Neural crest cell (in vitro differentiated cells): ENCODE data around the gene CAST. TPM values are rescaled to one million over a fixed set of nuclear protein-coding genes. Genes with fewer than 3 reads are reported as not detected.

Source experiments
- DNase-seq: peaks from one replicate; pipeline ENCODE4 v3.0.0; 2021; ENCODE audit warnings: low read depth, mixed read lengths, low spot score
- H3K27ac Mint-ChIP-seq: one replicate; pipeline ENCODE4 v1.8.0; 2021; ENCODE audit warnings: mild to moderate bottlenecking, mixed read lengths; ENCODE audit not compliant: unreplicated experiment
- H3K27me3 Mint-ChIP-seq: 2 replicates; pipeline ENCODE4 v1.8.0; 2021; ENCODE audit warnings: low read depth, mild to moderate bottlenecking, mixed read lengths
- H3K36me3 Mint-ChIP-seq: 2 replicates; pipeline ENCODE4 v1.8.0; 2021; ENCODE audit warnings: low read depth, mild to moderate bottlenecking, mixed read lengths
- H3K4me1 Mint-ChIP-seq: 2 replicates; pipeline ENCODE4 v1.8.0; 2021; ENCODE audit warnings: mixed read lengths
- H3K4me3 Mint-ChIP-seq: one replicate; pipeline ENCODE4 v1.8.0; 2021; ENCODE audit warnings: mild to moderate bottlenecking, mixed read lengths
- H3K9me3 Mint-ChIP-seq: 2 replicates; pipeline ENCODE4 v1.8.0; 2021; ENCODE audit warnings: mixed read lengths
- total RNA-seq: library from RNA; stranded (reverse); gene quantifications from 2 replicates; pipeline ENCODE4 v1.2.1, GENCODE V29; 2021
- TF ChIP-seq, protein P1 (sequence below): fragments of 200-600 bp; sonication (generic); conservative IDR thresholded peaks from 2 replicates; pipeline ENCODE4 v1.5.0; 2021; ENCODE audit warnings: antibody characterized with exemption, mild to moderate bottlenecking

The CAST gene
- total RNA-seq, 1 donor from 2014 or later = 50.7 TPM

DNA sequence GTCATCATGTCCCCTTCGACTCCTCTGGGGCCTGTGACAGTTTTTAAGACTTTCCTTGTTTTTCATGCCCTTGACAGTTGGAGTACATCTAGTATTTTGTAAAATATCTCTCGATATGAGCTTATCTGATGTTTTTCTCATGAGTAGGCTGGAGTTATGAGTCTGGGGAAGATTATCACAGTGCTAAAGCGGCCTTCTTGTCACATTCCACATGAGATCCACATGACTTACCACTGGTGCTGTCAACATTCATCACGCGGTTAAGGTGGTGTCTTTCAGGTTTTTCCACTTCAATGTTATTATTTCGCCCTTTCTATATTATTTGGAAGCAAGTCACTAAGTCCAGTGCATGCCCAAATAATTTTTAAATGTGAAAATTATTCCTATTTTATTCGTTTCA, 17.1 kb upstream of the CAST start:
- no peaks in the 10 kb centered on the region for H3K27me3 Mint-ChIP-seq
- H3K36me3 Mint-ChIP-seq = no peaks in the 10 kb centered on the region
- H3K9me3 Mint-ChIP-seq = no peaks in the 10 kb centered on the region
- no peak overlapping the region for H3K27ac Mint-ChIP-seq
- DNase-seq = no peak
- H3K4me1 Mint-ChIP-seq = peaks cover 5% of the 10 kb centered on the region
- TF ChIP-seq, protein P1, sequence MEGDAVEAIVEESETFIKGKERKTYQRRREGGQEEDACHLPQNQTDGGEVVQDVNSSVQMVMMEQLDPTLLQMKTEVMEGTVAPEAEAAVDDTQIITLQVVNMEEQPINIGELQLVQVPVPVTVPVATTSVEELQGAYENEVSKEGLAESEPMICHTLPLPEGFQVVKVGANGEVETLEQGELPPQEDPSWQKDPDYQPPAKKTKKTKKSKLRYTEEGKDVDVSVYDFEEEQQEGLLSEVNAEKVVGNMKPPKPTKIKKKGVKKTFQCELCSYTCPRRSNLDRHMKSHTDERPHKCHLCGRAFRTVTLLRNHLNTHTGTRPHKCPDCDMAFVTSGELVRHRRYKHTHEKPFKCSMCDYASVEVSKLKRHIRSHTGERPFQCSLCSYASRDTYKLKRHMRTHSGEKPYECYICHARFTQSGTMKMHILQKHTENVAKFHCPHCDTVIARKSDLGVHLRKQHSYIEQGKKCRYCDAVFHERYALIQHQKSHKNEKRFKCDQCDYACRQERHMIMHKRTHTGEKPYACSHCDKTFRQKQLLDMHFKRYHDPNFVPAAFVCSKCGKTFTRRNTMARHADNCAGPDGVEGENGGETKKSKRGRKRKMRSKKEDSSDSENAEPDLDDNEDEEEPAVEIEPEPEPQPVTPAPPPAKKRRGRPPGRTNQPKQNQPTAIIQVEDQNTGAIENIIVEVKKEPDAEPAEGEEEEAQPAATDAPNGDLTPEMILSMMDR = no peak
- H3K4me3 Mint-ChIP-seq = no peak overlapping the region

DNA sequence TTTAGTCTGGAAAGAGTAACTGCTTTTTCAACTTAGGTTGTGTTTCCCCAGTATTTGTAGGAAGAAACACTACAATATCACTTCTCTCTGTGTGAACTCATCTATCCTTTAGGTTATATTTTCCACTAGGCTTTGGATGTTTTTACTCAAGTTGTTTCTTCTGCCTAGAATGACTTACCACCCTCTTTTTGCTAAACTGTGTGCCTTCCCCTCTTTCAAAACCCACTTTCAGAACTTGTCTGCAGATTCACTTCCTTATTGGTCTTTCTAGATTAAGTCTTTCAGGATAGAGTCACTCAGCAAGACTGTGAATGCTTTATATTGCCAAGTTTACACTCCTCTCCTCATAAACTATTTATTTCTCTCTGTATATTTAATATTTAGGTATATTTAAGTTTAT, 14.2 kb upstream of the CAST start:
- no peaks in the 10 kb centered on the region for H3K9me3 Mint-ChIP-seq
- TF ChIP-seq, protein P1 = no peak
- peaks cover 3% of the 10 kb centered on the region for H3K27me3 Mint-ChIP-seq
- no peak overlapping the region for H3K4me3 Mint-ChIP-seq
- H3K4me1 Mint-ChIP-seq = peaks cover 5% of the 10 kb centered on the region
- no peak for DNase-seq
- no peaks in the 10 kb centered on the region for H3K36me3 Mint-ChIP-seq
- no peak overlapping the region for H3K27ac Mint-ChIP-seq

DNA sequence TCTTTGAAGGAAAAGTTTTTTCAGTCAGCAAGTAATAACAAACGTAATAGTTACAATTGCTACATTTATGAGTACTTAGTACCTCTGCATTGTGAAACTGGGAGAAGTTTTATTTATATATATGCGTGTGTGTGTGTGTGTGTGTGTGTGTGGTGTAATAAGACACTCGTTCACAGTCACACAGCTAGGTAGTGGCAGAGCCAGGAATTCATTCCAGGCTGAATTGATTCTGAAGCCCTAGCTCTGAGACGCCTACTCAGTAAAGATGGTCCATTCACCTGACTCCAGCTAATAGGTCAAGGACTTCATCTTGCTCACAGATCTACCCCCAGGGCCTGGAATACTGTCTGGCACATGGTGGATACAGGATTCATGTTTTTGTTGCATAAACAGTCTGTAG, 13.6 kb upstream of the CAST start:
- Mint-ChIP-seq H3K27ac (no peak overlapping the region), H3K36me3 (no peaks in the 10 kb centered on the region), H3K4me1 (peaks cover 5% of the 10 kb centered on the region), H3K4me3 (no peak overlapping the region), H3K9me3 (no peaks in the 10 kb centered on the region), H3K27me3 (peaks cover 3% of the 10 kb centered on the region)
- TF ChIP-seq, protein P1 = no peak
- DNase-seq = no peak

DNA sequence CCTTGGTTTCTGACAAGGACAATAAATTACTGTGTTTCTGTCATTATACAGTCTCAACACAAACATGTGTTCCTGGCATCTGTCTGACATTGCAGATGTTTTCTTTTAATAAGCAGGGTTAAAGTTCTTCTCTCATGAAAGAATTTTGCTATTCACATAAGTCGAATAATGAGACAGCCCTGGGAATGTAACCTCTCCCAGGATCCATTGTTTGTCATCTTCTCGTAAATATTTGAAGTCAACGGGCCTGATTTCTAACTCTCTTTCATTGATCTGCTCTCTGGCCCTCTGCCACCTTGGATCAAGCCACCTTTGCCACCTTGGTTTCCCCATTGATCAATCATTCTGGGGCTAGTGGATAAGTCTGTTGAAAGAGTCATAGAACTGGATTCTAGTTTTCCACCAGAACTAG, 12.9 kb upstream of the CAST start:
- Mint-ChIP-seq H3K4me1 (peaks cover 5% of the 10 kb centered on the region), H3K4me3 (no peak overlapping the region), H3K9me3 (no peaks in the 10 kb centered on the region), H3K27ac (no peak overlapping the region), H3K27me3 (peaks cover 3% of the 10 kb centered on the region), H3K36me3 (no peaks in the 10 kb centered on the region)
- DNase-seq = no peak
- TF ChIP-seq, protein P1 = no peak

DNA sequence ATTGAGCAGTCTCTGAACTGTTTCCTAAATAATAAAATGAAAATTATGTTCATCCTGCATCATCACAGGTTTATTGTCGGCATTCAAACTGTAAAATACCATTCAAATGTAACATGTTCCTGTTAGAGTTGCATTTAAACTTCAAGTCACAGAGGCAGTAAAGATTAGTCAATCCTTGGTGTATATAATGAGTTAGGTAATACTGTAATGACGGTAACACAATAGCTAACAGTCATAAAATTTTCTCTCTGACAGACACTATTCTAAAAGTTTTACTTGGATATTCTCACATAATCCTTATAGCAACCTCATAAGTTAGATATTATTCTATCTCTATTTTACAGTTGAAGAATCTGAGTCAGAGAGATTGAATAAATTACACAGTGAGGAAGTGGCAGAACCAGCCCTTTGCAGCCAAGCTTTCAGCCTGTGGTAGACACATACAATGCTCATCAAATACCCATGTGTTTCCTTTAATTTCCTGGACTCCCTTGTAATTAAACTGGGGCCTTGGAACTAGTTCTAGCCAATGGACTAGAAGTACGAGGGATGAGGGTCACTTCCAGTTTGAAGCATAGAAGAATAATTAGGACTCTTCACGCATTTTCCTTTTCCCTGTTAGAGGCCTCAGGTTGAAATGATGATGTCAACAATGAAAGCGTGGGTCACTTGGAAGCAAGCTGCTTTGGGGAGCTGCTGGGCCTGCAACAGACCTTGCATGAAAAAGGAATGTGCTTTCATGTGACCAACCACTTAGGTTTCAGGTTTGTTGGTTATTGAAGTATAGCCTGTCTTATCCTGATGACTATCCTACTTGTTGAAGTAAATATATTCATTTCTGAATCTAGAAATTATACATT, 12.3 kb upstream of the CAST start:
- H3K36me3 Mint-ChIP-seq = no peaks in the 10 kb centered on the region
- H3K4me1 Mint-ChIP-seq = peaks cover 5% of the 10 kb centered on the region
- H3K27me3 Mint-ChIP-seq = peaks cover 3% of the 10 kb centered on the region
- TF ChIP-seq, protein P1 = no peak
- DNase-seq = no peak
- H3K27ac Mint-ChIP-seq = no peak overlapping the region
- no peaks in the 10 kb centered on the region for H3K9me3 Mint-ChIP-seq
- no peak overlapping the region for H3K4me3 Mint-ChIP-seq
